BJ (cell line): ENCODE data around the gene OBSL1. TPM values are rescaled to one million over a fixed set of nuclear protein-coding genes. Genes with fewer than 3 reads are reported as not detected.

Source experiments
- CTCF ChIA-PET: fragments of 350-600 bp; formaldehyde crosslinking; extraction: SDS; loops from one replicate; lab custom pipeline; 2021; ENCODE audit warnings: antibody characterized with exemption, inconsistent platforms; lab: Yijun Ruan, JAX
- POLR2A ChIA-PET: fragments of 300-600 bp; sonication (Branson Sonifier 250); formaldehyde crosslinking; extraction: SDS; loops from one replicate; lab custom pipeline; 2021; ENCODE audit warnings: antibody characterized with exemption; lab: Charles Lee
- DNase-seq: peaks from one replicate; pipeline ENCODE4 v3.0.0-alpha.2; 2011; ENCODE audit warnings: low read depth
- H3K27me3 ChIP-seq: 2 replicates; pipeline ENCODE4 v1.6.0; 2011; ENCODE audit warnings: low read length; ENCODE audit not compliant: control insufficient read depth, insufficient read depth
- H3K36me3 ChIP-seq: 2 replicates; pipeline ENCODE4 v1.5.1; 2011; ENCODE audit warnings: low read length; ENCODE audit not compliant: control insufficient read depth, insufficient read depth
- H3K4me3 ChIP-seq: 2 replicates; pipeline ENCODE4 v1.5.1; 2011; ENCODE audit warnings: low read depth, mild to moderate bottlenecking, control low read depth, low read length
- polyA plus RNA-seq: library from polyadenylated mRNA; depleted of rRNA; stranded (reverse); fragments of >200 nt; gene quantifications from 2 replicates; pipeline ENCODE4 v1.2.3, GENCODE V29; 2011
- TF ChIP-seq, protein P1 (sequence below): IDR thresholded peaks from 2 replicates; pipeline ENCODE4 v1.5.1; 2011; ENCODE audit warnings: low read depth, mild to moderate bottlenecking, control low read depth, inconsistent platforms, low read length, moderate library complexity; ENCODE audit not compliant: insufficient read depth

The OBSL1 gene
- polyA plus RNA-seq, 1 experiment, result 75.9 TPM

DNA sequence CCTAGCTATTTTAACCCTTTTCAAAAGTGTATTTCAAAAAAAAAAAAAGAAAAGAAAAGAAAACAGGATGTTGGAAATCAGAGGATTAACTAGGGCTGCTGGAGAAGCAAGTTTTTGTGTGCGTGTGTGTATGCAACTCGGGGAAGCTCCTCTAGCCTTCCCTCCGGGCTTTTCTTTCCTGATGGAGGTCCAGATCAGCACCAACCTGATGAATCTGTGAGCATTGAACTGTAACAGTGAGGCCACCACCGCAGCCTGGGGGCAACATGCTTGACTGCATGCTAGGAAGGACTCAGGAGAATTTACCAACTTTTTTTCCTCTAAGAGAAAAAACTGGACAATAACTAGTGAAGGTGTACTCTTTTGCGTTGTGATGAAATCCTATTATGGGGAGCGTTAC is 2.3 kb downstream of the OBSL1 start:
- DNase-seq, result no peak
- TF ChIP-seq, protein P1, sequence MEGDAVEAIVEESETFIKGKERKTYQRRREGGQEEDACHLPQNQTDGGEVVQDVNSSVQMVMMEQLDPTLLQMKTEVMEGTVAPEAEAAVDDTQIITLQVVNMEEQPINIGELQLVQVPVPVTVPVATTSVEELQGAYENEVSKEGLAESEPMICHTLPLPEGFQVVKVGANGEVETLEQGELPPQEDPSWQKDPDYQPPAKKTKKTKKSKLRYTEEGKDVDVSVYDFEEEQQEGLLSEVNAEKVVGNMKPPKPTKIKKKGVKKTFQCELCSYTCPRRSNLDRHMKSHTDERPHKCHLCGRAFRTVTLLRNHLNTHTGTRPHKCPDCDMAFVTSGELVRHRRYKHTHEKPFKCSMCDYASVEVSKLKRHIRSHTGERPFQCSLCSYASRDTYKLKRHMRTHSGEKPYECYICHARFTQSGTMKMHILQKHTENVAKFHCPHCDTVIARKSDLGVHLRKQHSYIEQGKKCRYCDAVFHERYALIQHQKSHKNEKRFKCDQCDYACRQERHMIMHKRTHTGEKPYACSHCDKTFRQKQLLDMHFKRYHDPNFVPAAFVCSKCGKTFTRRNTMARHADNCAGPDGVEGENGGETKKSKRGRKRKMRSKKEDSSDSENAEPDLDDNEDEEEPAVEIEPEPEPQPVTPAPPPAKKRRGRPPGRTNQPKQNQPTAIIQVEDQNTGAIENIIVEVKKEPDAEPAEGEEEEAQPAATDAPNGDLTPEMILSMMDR, result no peak
- H3K4me3 ChIP-seq, result no peak overlapping the region
- peaks cover 11% of the 10 kb centered on the region for H3K36me3 ChIP-seq
- CTCF ChIA-PET, result interaction anchor here (0.8 to 1.4 kb wide), 2 partner anchors 9 to 12 kb away, joined by 3 to 10 read pairs; no protein-coding TSS in a partner anchor
- POLR2A ChIA-PET, result no interaction called here
- no peaks in the 10 kb centered on the region for H3K27me3 ChIP-seq

DNA sequence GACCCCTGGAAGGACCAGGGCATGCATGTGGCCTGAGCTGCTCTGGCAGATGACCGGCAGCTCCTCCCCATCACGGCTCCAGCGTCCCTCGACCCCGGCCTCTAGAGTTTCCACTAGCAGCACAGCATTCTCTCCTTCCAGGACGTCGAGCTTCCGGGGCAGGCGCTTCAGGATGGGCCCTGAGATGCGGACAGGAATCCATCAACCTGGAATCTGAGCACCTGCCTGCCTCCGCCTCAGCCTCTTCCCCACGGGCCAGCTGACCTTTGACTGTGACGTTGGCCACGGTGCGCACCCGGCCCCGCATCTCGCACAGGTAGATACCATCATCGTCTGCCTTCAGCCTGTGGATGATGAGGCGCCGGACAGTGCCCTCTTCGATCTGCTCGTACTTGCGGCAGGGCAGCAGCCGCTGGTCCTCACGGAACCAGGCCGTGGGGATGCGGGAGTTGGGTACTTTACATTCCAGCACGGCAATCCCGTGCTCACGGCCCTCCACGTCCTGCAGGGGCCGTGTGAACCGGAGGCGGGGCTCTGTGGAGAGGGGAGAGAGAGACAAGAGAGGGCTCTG is 3.5 kb downstream of the OBSL1 start:
- CTCF ChIA-PET, result interaction anchor here (0.9 to 1.1 kb wide), 2 partner anchors 24 to 26 kb away, joined by 3 read pairs; partner anchors contain the start of genes CHPF and TMEM198
- no peak overlapping the region for H3K4me3 ChIP-seq
- no peak for DNase-seq
- POLR2A ChIA-PET, result no interaction called here
- no peaks in the 10 kb centered on the region for H3K27me3 ChIP-seq
- H3K36me3 ChIP-seq, result peaks cover 18% of the 10 kb centered on the region
- TF ChIP-seq, protein P1, result no peak

DNA sequence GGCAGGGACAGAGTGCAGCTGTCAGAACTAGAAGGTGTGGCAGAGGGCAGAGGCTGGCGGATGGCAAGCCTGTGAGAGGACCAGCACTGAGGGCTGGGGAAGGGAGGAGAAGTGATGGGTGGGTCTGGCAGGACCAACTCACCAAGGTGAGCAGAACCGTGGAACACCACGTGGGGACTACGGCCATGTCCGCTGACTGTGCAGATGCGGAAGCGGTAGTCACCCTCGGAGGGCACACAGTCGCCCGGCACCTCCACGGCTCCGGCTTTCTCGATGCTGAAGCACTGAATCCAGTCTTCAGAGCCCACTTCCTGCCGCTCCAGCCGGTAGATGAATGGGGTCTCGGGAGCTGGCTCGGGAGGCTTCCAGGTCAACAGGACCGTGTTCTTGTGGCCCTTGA is 4.2 kb downstream of the OBSL1 start:
- ChIA-PET CTCF (interaction anchor here (1.1 kb wide), 1 partner anchor 25 kb away, joined by 3 read pairs; no protein-coding TSS in a partner anchor), POLR2A (no interaction called here)
- no peak overlapping the region for H3K4me3 ChIP-seq
- peaks cover 19% of the 10 kb centered on the region for H3K36me3 ChIP-seq
- no peaks in the 10 kb centered on the region for H3K27me3 ChIP-seq
- DNase-seq, result no peak
- TF ChIP-seq, protein P1, result no peak

DNA sequence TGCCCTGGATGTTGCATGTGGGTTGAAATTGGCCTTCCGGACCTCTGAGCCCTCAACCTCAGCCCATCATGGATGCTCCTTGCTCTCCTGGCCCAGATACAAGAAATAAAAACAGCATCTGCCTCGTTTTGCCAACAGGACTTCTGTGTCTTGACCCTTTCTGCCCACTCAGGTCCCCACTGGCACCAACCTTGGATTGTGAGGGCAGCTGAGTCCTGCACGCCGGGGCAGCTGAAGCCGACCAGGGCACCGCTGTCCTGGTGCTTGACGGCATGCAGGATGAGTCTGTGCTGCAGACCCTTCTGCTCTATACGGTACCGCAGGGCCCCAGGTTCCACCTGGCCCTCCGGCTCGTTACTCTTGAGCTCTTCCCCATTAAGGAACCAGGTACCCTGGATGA is 4.7 kb downstream of the OBSL1 start:
- H3K27me3 ChIP-seq, result no peaks in the 10 kb centered on the region
- ChIA-PET CTCF (interaction anchor here (1.1 kb wide), 1 partner anchor 25 kb away, joined by 3 read pairs; no protein-coding TSS in a partner anchor), POLR2A (no interaction called here)
- no peak overlapping the region for H3K4me3 ChIP-seq
- TF ChIP-seq, protein P1, result no peak
- no peak for DNase-seq
- H3K36me3 ChIP-seq, result peaks cover 21% of the 10 kb centered on the region

DNA sequence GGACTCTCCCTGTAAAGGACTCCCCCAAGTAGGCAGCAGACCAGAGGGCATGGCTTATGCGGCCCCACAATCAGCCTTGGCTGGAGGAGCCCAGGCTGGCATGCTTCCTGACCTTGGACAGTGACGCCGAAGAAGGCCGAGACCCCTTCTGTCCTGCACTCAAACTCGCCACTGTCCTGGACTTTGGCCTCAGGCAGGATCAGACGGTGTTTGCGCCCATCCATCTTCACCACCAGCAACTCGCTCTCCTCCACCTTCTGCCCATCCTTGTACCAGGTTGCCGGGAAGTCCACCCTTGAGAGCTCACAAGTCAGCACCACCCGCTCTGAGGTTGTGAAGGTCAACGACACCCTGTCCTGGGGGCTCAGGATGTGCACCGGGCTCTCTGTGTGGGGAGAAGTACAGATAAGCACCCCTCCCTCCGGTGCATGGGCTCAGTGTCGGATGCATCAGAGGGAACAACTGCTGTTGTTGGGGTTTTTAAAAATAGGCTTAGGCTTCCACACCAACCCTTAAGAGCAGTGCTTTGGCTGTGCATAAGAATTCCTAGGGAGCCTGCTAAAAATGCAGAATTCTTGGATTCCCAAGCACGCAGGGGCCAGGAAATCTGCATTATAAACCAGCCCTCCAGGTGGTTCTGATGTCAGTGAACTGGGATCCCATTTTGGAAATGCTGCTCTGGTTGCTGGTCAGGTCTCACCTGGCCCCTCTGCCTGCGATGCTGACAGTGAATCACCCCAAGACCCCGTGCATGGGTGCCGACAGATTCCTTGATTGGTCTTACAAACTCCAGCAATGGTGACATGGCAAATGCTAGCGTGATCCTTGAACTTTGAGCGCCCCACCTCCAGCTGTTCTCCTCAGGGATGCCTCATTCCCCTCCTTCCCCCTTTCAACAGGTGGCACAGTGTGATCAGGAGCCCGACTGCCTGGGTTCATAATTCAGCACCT is 5.9 kb downstream of the OBSL1 start:
- Histone ChIP-seq H3K4me3 (no peak overlapping the region), H3K36me3 (peaks cover 21% of the 10 kb centered on the region), H3K27me3 (no peaks in the 10 kb centered on the region)
- no peak for DNase-seq
- ChIA-PET CTCF (no interaction called here), POLR2A (no interaction called here)
- TF ChIP-seq, protein P1, result no peak
